ENCODE data around the gene C1orf159. TPM values are rescaled to one million over a fixed set of nuclear protein-coding genes. Genes with fewer than 3 reads are reported as not detected.

C1orf159 gene
- total and polyA plus RNA-seq, 9 of the 15 experiments (the other 6 are each of a cell fraction or from before 2014, with no cell fraction given) = 0.28 to 54.9 (median 10.6) TPM

DNA sequence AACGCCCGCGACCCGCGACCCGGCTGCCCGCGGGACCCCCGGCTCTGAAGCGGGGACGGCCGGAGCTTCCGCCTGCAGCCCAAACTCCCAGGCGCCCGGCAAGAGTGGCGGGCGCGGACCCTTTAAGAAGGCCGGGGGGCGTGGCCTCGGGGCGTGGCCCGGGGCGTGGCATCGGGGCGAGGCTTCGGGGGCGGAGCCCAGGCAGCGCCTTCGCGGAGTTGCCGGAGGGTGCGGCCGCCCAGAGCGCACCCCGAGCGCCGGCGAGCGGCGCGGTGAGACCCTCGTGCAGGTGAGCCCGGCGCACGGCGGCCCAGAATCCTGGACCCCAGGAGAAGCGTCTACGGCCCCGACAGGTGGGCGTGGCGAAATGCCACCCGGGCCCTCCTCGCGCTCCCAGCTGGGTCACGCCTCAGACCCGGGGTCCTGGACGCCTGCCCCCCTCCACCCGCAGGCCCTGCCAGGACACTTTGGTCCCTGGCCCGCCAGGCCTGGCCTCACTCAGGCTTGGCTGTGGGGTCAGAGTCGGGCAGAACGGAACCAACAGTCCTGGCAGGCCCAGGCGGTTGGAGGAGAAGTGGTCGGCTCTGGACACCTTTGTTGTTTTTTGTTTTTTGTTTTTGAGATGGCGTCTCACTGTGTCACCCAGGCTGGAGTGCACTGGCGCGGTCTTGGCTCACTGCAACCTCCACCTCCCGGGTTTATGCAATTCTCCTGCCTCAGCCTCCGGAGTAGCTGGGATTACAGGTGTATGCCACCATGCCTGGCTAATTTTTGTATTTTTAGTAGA lies 56.2 kb downstream of the C1orf159 start:
- Histone ChIP-seq H4K20me1 (replicated peaks; ENCODE audit: control insufficient read depth, insufficient read depth, low read length) (no peaks in the 10 kb centered on the region), H3K4me3 (peak overlapping the region; percentile 69), H3K79me2 (ENCODE audit: control insufficient read depth, insufficient read depth, low read length) (no peaks in the 10 kb centered on the region), H3K27me3 (ENCODE audit: control insufficient read depth in 2 of 2, insufficient read depth in 2 of 2, low read length in 2 of 2) (no peaks in the 10 kb centered on the region), H3K27ac (ENCODE audit: extremely low read depth, low read depth, low read length) (peak overlapping the region; percentile 67), H2AFZ (ENCODE audit: low read depth, low read length) (peak overlapping the region; percentile 84), H3K36me3 (ENCODE audit: control insufficient read depth, insufficient read depth, low read length) (peaks cover 9% of the 10 kb centered on the region; the same call in 1 of the 3 replicates), H3K9ac (ENCODE audit: insufficient read depth in 1 of 2, low read depth in 2 of 2, low read length in 2 of 2) (peak overlapping the region; percentile 74 to 92), H3K9me1 (ENCODE audit: control insufficient read depth, insufficient read depth, low read length) (no peaks in the 10 kb centered on the region), H3K9me3 (replicated peaks; ENCODE audit: control insufficient read depth, insufficient read depth, low read depth, low read length) (no peaks in the 10 kb centered on the region), H3K4me2 (ENCODE audit: insufficient read depth, low read length) (peak overlapping the region; percentile 90), H3K4me1 (replicated peaks in 1 of 2; ENCODE audit: control insufficient read depth in 2 of 2, insufficient read depth in 2 of 2, low read length in 2 of 2) (peaks cover 50 to 85% of the 10 kb centered on the region in 2 experiments)
- WGBS (ENCODE audit: insufficient coverage, low coverage, missing lambda C conversion rate) = 5% methylated on average over 42 of the region's 69 CpGs
- ATAC-seq (peak; percentile 87), FAIRE-seq (peak; percentile 49), DNase-seq (ENCODE audit: extremely low read depth in 1 of 4, low spot score in 3 of 4) (peak; percentile 94 to 97 (median 94))
- ChIA-PET POLR2A (interaction anchor here (0.5 to 1.5 kb wide), 4 partner anchors 8 to 170 kb away, joined by 3 to 4 read pairs (median 3); no protein-coding TSS in a partner anchor), CTCF (ENCODE audit: low intra/inter-chr PET ratio) (interaction anchor here (0.8 kb wide), 1 partner anchor 190 kb away, joined by 3 read pairs; no protein-coding TSS in a partner anchor)
- TSS peak; percentile 47 for BruUV-seq (replicated peaks)
- intact Hi-C loops (cut with micrococcal nuclease) = loop anchor here (5.0 kb wide), 3 partner anchors 37 to 137 kb away; partner anchors contain the start of genes AGRN, HES4 and SAMD11
- in situ Hi-C loops (cut with MboI) = loop anchor here (10.0 kb wide), 1 partner anchor 75 kb away; the partner anchor contains the start of gene PERM1
- TF ChIP-seq FUS (optimal IDR thresholded peaks at IDR 0.05; ENCODE audit: low read depth, low read length) (peak; percentile 26), HMGN3 (IDR thresholded peaks at IDR 0.05; ENCODE audit: borderline replicate concordance, extremely low read depth, insufficient read length, low read depth, low read length) (peak; percentile 82), CTBP1 (IDR thresholded peaks at IDR 0.05; ENCODE audit: borderline replicate concordance) (peak; percentile 89), ZNF316 (IDR thresholded peaks at IDR 0.05) (no peak), SMARCE1 (IDR thresholded peaks at IDR 0.05) (peak; percentile 36; the same call in 1 of the 2 replicates), NRF1 (conservative IDR thresholded peaks at IDR 0.05 in 1 of 2, IDR thresholded peaks at IDR 0.05 in 1 of 2) (peak; percentile 49 to 55; a peak in 2 of 4 replicates), HNRNPL (IDR thresholded peaks at IDR 0.05; ENCODE audit: low read depth, low read length) (0 out of 2 replicates have a peak, but pooled peaks have one; percentile 70), ATF7 (IDR thresholded peaks at IDR 0.05) (peak; percentile 54; the same call in 1 of the 2 replicates), GABPB2 (CRISPR knock-in tag; conservative IDR thresholded peaks at IDR 0.05) (no peak), NEUROD1 (IDR thresholded peaks at IDR 0.05; ENCODE audit: borderline replicate concordance, low read depth, low read length, partially characterized antibody) (peak; percentile 37), HDGF (IDR thresholded peaks at IDR 0.05) (peak; percentile 84), PTTG1 (tag; IDR thresholded peaks at IDR 0.05; ENCODE audit: low read depth) (no peak)
- TF ChIP-seq, protein P1, sequence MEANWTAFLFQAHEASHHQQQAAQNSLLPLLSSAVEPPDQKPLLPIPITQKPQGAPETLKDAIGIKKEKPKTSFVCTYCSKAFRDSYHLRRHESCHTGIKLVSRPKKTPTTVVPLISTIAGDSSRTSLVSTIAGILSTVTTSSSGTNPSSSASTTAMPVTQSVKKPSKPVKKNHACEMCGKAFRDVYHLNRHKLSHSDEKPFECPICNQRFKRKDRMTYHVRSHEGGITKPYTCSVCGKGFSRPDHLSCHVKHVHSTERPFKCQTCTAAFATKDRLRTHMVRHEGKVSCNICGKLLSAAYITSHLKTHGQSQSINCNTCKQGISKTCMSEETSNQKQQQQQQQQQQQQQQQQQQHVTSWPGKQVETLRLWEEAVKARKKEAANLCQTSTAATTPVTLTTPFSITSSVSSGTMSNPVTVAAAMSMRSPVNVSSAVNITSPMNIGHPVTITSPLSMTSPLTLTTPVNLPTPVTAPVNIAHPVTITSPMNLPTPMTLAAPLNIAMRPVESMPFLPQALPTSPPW (CRISPR knock-in tag; IDR thresholded peaks at IDR 0.05) = peak; percentile 48
- TF ChIP-seq, protein P2, sequence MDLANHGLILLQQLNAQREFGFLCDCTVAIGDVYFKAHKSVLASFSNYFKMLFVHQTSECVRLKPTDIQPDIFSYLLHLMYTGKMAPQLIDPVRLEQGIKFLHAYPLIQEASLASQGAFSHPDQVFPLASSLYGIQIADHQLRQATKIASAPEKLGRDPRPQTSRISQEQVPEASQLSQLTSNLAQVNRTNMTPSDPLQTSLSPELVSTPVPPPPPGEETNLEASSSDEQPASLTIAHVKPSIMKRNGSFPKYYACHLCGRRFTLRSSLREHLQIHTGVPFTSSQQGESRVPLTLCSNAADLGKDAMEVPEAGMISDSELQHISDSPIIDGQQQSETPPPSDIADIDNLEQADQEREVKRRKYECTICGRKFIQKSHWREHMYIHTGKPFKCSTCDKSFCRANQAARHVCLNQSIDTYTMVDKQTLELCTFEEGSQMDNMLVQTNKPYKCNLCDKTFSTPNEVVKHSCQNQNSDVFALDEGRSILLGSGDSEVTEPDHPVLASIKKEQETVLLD (IDR thresholded peaks at IDR 0.05) = 0 out of 2 replicates have a peak, but pooled peaks have one; percentile 27
- TF ChIP-seq, protein P3, sequence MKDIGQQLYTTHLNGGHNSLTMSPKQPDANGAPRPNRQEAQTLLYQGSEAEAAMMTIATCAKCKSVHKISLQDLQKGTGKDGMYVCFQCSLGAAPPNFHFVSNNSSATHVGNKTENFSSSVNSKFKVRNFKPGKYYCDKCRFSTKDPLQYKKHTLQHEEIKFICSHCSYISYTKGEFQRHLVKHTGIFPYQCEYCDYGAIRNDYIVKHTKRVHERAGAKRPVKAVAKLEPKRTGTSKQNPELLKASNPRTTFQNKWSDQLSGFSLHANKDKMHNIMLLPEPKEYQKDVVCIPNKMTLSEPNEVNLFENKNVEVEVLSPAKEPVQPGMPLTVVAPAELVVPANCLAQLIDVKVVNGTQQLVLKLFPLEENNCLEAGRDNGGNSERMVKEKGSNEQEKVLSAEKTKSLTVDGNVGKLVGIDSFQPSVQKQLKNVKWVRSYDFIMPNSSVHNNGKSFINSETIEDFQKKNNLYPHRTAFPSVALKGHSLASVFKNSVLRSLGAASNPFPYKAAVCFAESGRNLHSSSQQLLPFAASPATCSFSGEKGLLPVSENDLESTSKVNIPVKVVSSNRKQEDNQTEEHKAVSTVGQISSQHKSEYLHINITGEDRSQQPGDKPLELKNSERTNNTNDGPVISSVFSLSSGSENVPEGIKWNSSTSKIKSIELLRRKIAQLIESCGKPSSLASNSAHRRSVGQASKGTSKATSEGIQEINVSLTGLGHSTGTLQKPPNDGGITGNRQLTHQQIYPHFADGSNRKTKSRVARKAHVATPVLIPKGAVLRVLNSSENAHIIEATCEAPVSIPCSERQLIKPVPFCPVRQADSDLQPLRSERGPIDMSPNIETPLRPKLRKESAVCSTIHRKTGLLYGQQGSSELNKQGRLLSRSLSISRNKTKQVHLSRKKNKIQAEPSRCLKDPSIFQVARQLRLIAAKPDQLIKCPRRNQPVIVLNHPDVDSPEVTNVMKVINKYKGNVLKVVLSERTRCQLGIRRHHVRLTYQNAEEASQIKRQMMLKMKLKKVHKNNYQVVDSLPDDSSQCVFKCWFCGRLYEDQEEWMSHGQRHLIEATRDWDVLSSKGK (CRISPR knock-in tag; IDR thresholded peaks at IDR 0.05) = no peak
